GM23338 (cell line): ENCODE measurements around the gene TMTC2. TPM values are rescaled to one million over a fixed set of nuclear protein-coding genes. Genes with fewer than 3 reads are reported as not detected.

ENCODE experiments used
- ATAC-seq: fragments of 200-7000 bp; cut with Tn5 transposase; 3 replicates; pipeline ENCODE4 v1.9.1; 2020
- DNase-seq: peaks from one replicate; pipeline ENCODE4 v3.0.0-alpha.2; 2015; ENCODE audit warnings: low spot score
- H2AFZ ChIP-seq: fragments of 200-600 bp; sonication (generic); 2 replicates; pipeline ENCODE4 v1.8.0; 2016; ENCODE audit warnings: antibody characterized with exemption, mild to moderate bottlenecking, moderate library complexity
- H3F3A ChIP-seq: fragments of 200-600 bp; sonication (generic); replicated peaks from 2 replicates; pipeline ENCODE4 v1.8.0; 2017; ENCODE audit warnings: antibody characterized with exemption, mixed run types, low read depth
- H3K27ac ChIP-seq: fragments of 200-600 bp; sonication (generic); 2 replicates; pipeline ENCODE4 v1.6.1; 2016; ENCODE audit warnings: low read depth
- H3K27me3 ChIP-seq: fragments of 200-600 bp; sonication (generic); 2 replicates; pipeline ENCODE4 v1.8.0; 2016; ENCODE audit warnings: mild to moderate bottlenecking, mixed run types, moderate library complexity; ENCODE audit not compliant: insufficient read depth
- H3K36me3 ChIP-seq: fragments of 200-600 bp; sonication (generic); 2 replicates; pipeline ENCODE4 v1.8.0; 2016; ENCODE audit warnings: mild to moderate bottlenecking; ENCODE audit not compliant: insufficient read depth
- H3K4me1 ChIP-seq: fragments of 200-600 bp; sonication (generic); 2 replicates; pipeline ENCODE4 v1.8.0; 2016; ENCODE audit warnings: mild to moderate bottlenecking, moderate library complexity; ENCODE audit not compliant: insufficient read depth
- H3K4me2 ChIP-seq: fragments of 200-600 bp; sonication (generic); 2 replicates; pipeline ENCODE4 v1.7.1; 2017; ENCODE audit warnings: mixed run types
- H3K4me3 ChIP-seq: fragments of 200-600 bp; sonication (generic); 2 replicates; pipeline ENCODE4 v1.6.1; 2016; ENCODE audit warnings: mixed run types
- H3K79me2 ChIP-seq: fragments of 200-600 bp; sonication (generic); replicated peaks from 2 replicates; pipeline ENCODE4 v1.8.0; 2017; ENCODE audit warnings: mild to moderate bottlenecking; ENCODE audit not compliant: insufficient read depth
- H3K9me2 ChIP-seq: fragments of 200-600 bp; sonication (generic); 2 replicates; pipeline ENCODE4 v1.8.0; 2017; ENCODE audit not compliant: insufficient read depth
- H4K20me1 ChIP-seq: fragments of 200-600 bp; sonication (generic); replicated peaks from 2 replicates; pipeline ENCODE4 v1.8.0; 2017; ENCODE audit warnings: mild to moderate bottlenecking; ENCODE audit not compliant: insufficient read depth
- H3K27ac Mint-ChIP-seq: 2 replicates; pipeline ENCODE4 v1.8.0; 2020; ENCODE audit warnings: inconsistent platforms, mild to moderate bottlenecking, moderate library complexity, mixed read lengths
- H3K27me3 Mint-ChIP-seq: 3 replicates; pipeline ENCODE4 v1.8.0; 2022; ENCODE audit warnings: low read depth, mild to moderate bottlenecking, moderate library complexity, mixed read lengths, inconsistent platforms; ENCODE audit not compliant: insufficient read depth, poor library complexity
- H3K36me3 Mint-ChIP-seq: 3 replicates; pipeline ENCODE4 v1.8.0; 2021; ENCODE audit warnings: low read depth, mild to moderate bottlenecking, inconsistent platforms, moderate library complexity, mixed read lengths
- H3K4me1 Mint-ChIP-seq: 3 replicates; pipeline ENCODE4 v1.8.0; 2020; ENCODE audit warnings: mild to moderate bottlenecking, inconsistent platforms, mixed read lengths
- H3K4me3 Mint-ChIP-seq: 3 replicates; pipeline ENCODE4 v1.8.0; 2021; ENCODE audit warnings: moderate library complexity, mild to moderate bottlenecking, inconsistent platforms, mixed read lengths
- H3K9me3 Mint-ChIP-seq: 3 replicates; pipeline ENCODE4 v1.8.0; 2020; ENCODE audit warnings: moderate library complexity, mild to moderate bottlenecking, inconsistent platforms, mixed read lengths
- CREB1 ChIP-seq: fragments of 250-450 bp; sonication (Bioruptor Pico); IDR thresholded peaks from 2 replicates; pipeline ENCODE4 v1.5.0; 2020; ENCODE audit warnings: low read depth, mild to moderate bottlenecking, moderate library complexity
- EZH2 ChIP-seq: fragments of 200-600 bp; sonication (generic); IDR thresholded peaks from one replicate; pipeline ENCODE4 v1.8.0; 2017; ENCODE audit warnings: antibody characterized with exemption, mild to moderate bottlenecking, low read depth; ENCODE audit not compliant: unreplicated experiment
- EZH2phosphoT487 ChIP-seq: fragments of 200-600 bp; sonication (generic); IDR thresholded peaks from one replicate; pipeline ENCODE4 v1.8.1; 2018; ENCODE audit warnings: antibody characterized with exemption; ENCODE audit not compliant: unreplicated experiment
- JUNB ChIP-seq: IDR thresholded peaks from one replicate; pipeline ENCODE4 v1.6.1; 2016; ENCODE audit warnings: antibody characterized with exemption; ENCODE audit not compliant: unreplicated experiment
- NANOG ChIP-seq: IDR thresholded peaks from 2 replicates; pipeline ENCODE4 v1.6.1; 2016; ENCODE audit warnings: antibody characterized with exemption, borderline replicate concordance
- POLR2AphosphoS5 ChIP-seq: IDR thresholded peaks from 2 replicates; pipeline ENCODE4 v1.6.1; 2016; ENCODE audit warnings: antibody characterized with exemption, low read depth
- STAT1 ChIP-seq: IDR thresholded peaks from one replicate; pipeline ENCODE4 v1.6.1; 2016; ENCODE audit warnings: antibody characterized with exemption; ENCODE audit not compliant: unreplicated experiment
- ZNF114 ChIP-seq: fragments of 250-450 bp; sonication (Bioruptor Pico); IDR thresholded peaks from 2 replicates; pipeline ENCODE4 v1.5.0; 2020; ENCODE audit warnings: mild to moderate bottlenecking, moderate library complexity
- ZNF331 ChIP-seq: fragments of 250-450 bp; sonication (Bioruptor Pico); IDR thresholded peaks from 2 replicates; pipeline ENCODE4 v1.5.0; 2020; ENCODE audit warnings: low read depth, mild to moderate bottlenecking, moderate library complexity
- polyA plus RNA-seq: library from polyadenylated mRNA; unstranded; fragments of >200 nt; fragmentation: Nextera tagmentation; extraction: Ambion mirVana; gene quantifications from 2 replicates; pipeline ENCODE4 v1.2.1, GENCODE V29; 2016
- total RNA-seq: library from RNA; depleted of rRNA; stranded (reverse); fragments of >200 nt; shearing (Covaris generic); gene quantifications from 2 replicates; pipeline ENCODE4 v1.2.3, GENCODE V29; 2014
- TF ChIP-seq, protein P1 (sequence below), 2 experiments: fragments of 200-600 bp in 1 of 2; sonication (generic) in 1 of 2; conservative IDR thresholded peaks; 2 replicates each; pipeline versions ENCODE4 v1.5.1 to v1.6.1; 2016 to 2017; ENCODE audit warnings: antibody characterized with exemption in 2 of 2, low read depth in 2 of 2, mild to moderate bottlenecking in 2 of 2, moderate library complexity in 1 of 2
- TF ChIP-seq, protein P2 (sequence below): IDR thresholded peaks from 2 replicates; pipeline ENCODE4 v1.6.1; 2016; ENCODE audit warnings: antibody characterized with exemption
- TF ChIP-seq, protein P3 (sequence below): fragments of 250-450 bp; sonication (Bioruptor Pico); IDR thresholded peaks from 2 replicates; pipeline ENCODE4 v1.5.0; 2020; ENCODE audit warnings: mild to moderate bottlenecking, moderate library complexity
- TF ChIP-seq, protein P4 (sequence below): IDR thresholded peaks from one replicate; pipeline ENCODE4 v1.6.1; 2018; ENCODE audit warnings: antibody characterized with exemption; ENCODE audit not compliant: unreplicated experiment

The TMTC2 gene
- total and polyA plus RNA-seq, 2 experiments from 2014 or later, result 0.57 to 6.5 TPM

DNA sequence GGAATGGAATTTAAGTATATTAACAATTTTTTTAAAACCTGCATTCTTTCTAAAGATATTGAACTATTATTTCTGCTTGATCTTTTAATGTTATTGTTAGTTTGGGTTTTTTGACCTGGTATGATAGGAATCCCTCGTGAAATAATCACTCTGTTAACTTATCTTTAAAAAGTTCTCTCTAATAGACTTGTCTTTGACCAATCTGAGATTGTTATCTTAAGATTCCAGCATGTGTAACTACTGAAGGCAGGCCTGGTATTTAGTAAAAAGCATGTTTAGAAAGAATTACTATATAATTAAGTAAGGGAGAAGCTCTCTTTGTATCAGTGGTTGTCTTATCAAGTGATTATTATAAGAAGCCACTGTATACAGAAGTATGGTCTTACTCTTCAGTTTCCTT lies 4.8 kb downstream of the TMTC2 start:
- Histone ChIP-seq H3K36me3 (no peaks in the 10 kb centered on the region), H3K27ac (no peak overlapping the region), H4K20me1 (peaks cover 11% of the 10 kb centered on the region; the same call in 1 of the 2 replicates), H3K27me3 (peaks cover 11% of the 10 kb centered on the region), H3K79me2 (peaks cover 7% of the 10 kb centered on the region; the same call in 1 of the 2 replicates), H3F3A (no peaks in the 10 kb centered on the region; the same call in 1 of the 2 replicates), H3K9me2 (no peaks in the 10 kb centered on the region), H2AFZ (no peak overlapping the region), H3K4me1 (peaks cover 14% of the 10 kb centered on the region; the same call in 1 of the 2 replicates), H3K4me2 (no peak overlapping the region), H3K4me3 (no peak overlapping the region)
- no peak for ATAC-seq
- DNase-seq, result no peak
- no peak overlapping the region for H3K4me3 Mint-ChIP-seq
- H3K9me3 Mint-ChIP-seq, result no peaks in the 10 kb centered on the region
- peaks cover 13% of the 10 kb centered on the region for H3K27me3 Mint-ChIP-seq
- no peak overlapping the region for H3K27ac Mint-ChIP-seq
- H3K4me1 Mint-ChIP-seq, result peaks cover 24% of the 10 kb centered on the region
- H3K36me3 Mint-ChIP-seq, result peaks cover 3% of the 10 kb centered on the region; the same call in 1 of the 3 replicates
- no peak for TF ChIP-seq CREB1 (CRISPR knock-in tag)
- no peak for TF ChIP-seq ZNF114 (CRISPR knock-in tag)
- TF ChIP-seq EZH2phosphoT487, result no peak
- TF ChIP-seq, protein P1, sequence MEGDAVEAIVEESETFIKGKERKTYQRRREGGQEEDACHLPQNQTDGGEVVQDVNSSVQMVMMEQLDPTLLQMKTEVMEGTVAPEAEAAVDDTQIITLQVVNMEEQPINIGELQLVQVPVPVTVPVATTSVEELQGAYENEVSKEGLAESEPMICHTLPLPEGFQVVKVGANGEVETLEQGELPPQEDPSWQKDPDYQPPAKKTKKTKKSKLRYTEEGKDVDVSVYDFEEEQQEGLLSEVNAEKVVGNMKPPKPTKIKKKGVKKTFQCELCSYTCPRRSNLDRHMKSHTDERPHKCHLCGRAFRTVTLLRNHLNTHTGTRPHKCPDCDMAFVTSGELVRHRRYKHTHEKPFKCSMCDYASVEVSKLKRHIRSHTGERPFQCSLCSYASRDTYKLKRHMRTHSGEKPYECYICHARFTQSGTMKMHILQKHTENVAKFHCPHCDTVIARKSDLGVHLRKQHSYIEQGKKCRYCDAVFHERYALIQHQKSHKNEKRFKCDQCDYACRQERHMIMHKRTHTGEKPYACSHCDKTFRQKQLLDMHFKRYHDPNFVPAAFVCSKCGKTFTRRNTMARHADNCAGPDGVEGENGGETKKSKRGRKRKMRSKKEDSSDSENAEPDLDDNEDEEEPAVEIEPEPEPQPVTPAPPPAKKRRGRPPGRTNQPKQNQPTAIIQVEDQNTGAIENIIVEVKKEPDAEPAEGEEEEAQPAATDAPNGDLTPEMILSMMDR (conservative IDR thresholded peaks at IDR 0.05; ENCODE audit: low read depth in 2 of 2), result no peak
- TF ChIP-seq POLR2AphosphoS5, result no peak
- TF ChIP-seq, protein P2, sequence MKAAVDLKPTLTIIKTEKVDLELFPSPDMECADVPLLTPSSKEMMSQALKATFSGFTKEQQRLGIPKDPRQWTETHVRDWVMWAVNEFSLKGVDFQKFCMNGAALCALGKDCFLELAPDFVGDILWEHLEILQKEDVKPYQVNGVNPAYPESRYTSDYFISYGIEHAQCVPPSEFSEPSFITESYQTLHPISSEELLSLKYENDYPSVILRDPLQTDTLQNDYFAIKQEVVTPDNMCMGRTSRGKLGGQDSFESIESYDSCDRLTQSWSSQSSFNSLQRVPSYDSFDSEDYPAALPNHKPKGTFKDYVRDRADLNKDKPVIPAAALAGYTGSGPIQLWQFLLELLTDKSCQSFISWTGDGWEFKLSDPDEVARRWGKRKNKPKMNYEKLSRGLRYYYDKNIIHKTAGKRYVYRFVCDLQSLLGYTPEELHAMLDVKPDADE, result no peak
- no peak for TF ChIP-seq STAT1
- TF ChIP-seq ZNF331 (CRISPR knock-in tag), result no peak
- no peak for TF ChIP-seq EZH2
- TF ChIP-seq, protein P3, sequence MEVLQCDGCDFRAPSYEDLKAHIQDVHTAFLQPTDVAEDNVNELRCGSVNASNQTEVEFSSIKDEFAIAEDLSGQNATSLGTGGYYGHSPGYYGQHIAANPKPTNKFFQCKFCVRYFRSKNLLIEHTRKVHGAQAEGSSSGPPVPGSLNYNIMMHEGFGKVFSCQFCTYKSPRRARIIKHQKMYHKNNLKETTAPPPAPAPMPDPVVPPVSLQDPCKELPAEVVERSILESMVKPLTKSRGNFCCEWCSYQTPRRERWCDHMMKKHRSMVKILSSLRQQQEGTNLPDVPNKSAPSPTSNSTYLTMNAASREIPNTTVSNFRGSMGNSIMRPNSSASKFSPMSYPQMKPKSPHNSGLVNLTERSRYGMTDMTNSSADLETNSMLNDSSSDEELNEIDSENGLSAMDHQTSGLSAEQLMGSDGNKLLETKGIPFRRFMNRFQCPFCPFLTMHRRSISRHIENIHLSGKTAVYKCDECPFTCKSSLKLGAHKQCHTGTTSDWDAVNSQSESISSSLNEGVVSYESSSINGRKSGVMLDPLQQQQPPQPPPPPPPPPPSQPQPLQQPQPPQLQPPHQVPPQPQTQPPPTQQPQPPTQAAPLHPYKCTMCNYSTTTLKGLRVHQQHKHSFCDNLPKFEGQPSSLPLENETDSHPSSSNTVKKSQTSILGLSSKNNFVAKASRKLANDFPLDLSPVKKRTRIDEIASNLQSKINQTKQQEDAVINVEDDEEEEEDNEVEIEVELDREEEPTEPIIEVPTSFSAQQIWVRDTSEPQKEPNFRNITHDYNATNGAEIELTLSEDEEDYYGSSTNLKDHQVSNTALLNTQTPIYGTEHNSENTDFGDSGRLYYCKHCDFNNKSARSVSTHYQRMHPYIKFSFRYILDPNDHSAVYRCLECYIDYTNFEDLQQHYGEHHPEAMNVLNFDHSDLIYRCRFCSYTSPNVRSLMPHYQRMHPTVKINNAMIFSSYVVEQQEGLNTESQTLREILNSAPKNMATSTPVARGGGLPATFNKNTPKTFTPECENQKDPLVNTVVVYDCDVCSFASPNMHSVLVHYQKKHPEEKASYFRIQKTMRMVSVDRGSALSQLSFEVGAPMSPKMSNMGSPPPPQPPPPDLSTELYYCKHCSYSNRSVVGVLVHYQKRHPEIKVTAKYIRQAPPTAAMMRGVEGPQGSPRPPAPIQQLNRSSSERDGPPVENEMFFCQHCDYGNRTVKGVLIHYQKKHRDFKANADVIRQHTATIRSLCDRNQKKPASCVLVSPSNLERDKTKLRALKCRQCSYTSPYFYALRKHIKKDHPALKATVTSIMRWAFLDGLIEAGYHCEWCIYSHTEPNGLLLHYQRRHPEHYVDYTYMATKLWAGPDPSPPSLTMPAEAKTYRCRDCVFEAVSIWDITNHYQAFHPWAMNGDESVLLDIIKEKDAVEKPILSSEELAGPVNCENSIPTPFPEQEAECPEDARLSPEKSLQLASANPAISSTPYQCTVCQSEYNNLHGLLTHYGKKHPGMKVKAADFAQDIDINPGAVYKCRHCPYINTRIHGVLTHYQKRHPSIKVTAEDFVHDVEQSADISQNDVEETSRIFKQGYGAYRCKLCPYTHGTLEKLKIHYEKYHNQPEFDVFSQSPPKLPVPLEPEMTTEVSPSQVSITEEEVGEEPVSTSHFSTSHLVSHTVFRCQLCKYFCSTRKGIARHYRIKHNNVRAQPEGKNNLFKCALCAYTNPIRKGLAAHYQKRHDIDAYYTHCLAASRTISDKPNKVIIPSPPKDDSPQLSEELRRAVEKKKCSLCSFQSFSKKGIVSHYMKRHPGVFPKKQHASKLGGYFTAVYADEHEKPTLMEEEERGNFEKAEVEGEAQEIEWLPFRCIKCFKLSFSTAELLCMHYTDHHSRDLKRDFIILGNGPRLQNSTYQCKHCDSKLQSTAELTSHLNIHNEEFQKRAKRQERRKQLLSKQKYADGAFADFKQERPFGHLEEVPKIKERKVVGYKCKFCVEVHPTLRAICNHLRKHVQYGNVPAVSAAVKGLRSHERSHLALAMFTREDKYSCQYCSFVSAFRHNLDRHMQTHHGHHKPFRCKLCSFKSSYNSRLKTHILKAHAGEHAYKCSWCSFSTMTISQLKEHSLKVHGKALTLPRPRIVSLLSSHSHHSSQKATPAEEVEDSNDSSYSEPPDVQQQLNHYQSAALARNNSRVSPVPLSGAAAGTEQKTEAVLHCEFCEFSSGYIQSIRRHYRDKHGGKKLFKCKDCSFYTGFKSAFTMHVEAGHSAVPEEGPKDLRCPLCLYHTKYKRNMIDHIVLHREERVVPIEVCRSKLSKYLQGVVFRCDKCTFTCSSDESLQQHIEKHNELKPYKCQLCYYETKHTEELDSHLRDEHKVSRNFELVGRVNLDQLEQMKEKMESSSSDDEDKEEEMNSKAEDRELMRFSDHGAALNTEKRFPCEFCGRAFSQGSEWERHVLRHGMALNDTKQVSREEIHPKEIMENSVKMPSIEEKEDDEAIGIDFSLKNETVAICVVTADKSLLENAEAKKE (CRISPR knock-in tag), result no peak
- TF ChIP-seq JUNB, result no peak
- no peak for TF ChIP-seq NANOG
- TF ChIP-seq, protein P4, sequence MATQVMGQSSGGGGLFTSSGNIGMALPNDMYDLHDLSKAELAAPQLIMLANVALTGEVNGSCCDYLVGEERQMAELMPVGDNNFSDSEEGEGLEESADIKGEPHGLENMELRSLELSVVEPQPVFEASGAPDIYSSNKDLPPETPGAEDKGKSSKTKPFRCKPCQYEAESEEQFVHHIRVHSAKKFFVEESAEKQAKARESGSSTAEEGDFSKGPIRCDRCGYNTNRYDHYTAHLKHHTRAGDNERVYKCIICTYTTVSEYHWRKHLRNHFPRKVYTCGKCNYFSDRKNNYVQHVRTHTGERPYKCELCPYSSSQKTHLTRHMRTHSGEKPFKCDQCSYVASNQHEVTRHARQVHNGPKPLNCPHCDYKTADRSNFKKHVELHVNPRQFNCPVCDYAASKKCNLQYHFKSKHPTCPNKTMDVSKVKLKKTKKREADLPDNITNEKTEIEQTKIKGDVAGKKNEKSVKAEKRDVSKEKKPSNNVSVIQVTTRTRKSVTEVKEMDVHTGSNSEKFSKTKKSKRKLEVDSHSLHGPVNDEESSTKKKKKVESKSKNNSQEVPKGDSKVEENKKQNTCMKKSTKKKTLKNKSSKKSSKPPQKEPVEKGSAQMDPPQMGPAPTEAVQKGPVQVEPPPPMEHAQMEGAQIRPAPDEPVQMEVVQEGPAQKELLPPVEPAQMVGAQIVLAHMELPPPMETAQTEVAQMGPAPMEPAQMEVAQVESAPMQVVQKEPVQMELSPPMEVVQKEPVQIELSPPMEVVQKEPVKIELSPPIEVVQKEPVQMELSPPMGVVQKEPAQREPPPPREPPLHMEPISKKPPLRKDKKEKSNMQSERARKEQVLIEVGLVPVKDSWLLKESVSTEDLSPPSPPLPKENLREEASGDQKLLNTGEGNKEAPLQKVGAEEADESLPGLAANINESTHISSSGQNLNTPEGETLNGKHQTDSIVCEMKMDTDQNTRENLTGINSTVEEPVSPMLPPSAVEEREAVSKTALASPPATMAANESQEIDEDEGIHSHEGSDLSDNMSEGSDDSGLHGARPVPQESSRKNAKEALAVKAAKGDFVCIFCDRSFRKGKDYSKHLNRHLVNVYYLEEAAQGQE, result no peak
